ENCODE data around the gene AADACL2. TPM values are rescaled to one million over a fixed set of nuclear protein-coding genes. Genes with fewer than 3 reads are reported as not detected.

Gene AADACL2
- total RNA-seq, 1 experiment from 2014 or later, result not detected

- H3K27me3 Mint-ChIP-seq (ENCODE audit: insufficient read depth, unreplicated experiment), result no peaks in the 10 kb centered on the region
- ChIA-PET CTCF (no interaction called here), POLR2A (no interaction called here)
- H3K9me3 Mint-ChIP-seq (ENCODE audit: unreplicated experiment), result peaks cover 6% of the 10 kb centered on the region
- no peaks in the 10 kb centered on the region for H3K4me1 Mint-ChIP-seq (ENCODE audit: insufficient read depth, unreplicated experiment)
- no peak for DNase-seq (ENCODE audit: unreplicated experiment)
- no peak for TF ChIP-seq CTCF (IDR thresholded peaks at IDR 0.05; ENCODE audit: unreplicated experiment)
- no TSS peak for BruUV-seq (replicated peaks)
- no peaks in the 10 kb centered on the region for H3K36me3 Mint-ChIP-seq (ENCODE audit: insufficient read depth, unreplicated experiment)
- intact Hi-C loops (cut with micrococcal nuclease), result no loop called here
- H3K27ac Mint-ChIP-seq (ENCODE audit: low read depth, unreplicated experiment), result no peak overlapping the region
- no peak overlapping the region for H3K4me3 Mint-ChIP-seq (ENCODE audit: unreplicated experiment)
These were observed 10.1 kb downstream of the AADACL2 start for GRCh38 chr3:151743855-151744254.

GRCh38 chr3:151750181-151750580 is 16.5 kb downstream of the AADACL2 start:
- ChIA-PET CTCF (interaction anchor here (0.6 kb wide), 1 partner anchor 226 kb away, joined by 3 read pairs; no protein-coding TSS in a partner anchor), POLR2A (interaction anchor here (0.6 kb wide), 1 partner anchor 88 kb away, joined by 4 read pairs; no protein-coding TSS in a partner anchor)
- Mint-ChIP-seq H3K4me1 (ENCODE audit: insufficient read depth, unreplicated experiment) (peaks cover 15% of the 10 kb centered on the region), H3K27ac (ENCODE audit: low read depth, unreplicated experiment) (no peak overlapping the region), H3K27me3 (ENCODE audit: insufficient read depth, unreplicated experiment) (no peaks in the 10 kb centered on the region), H3K9me3 (ENCODE audit: unreplicated experiment) (peaks cover 13% of the 10 kb centered on the region), H3K36me3 (ENCODE audit: insufficient read depth, unreplicated experiment) (peaks cover 6% of the 10 kb centered on the region), H3K4me3 (ENCODE audit: unreplicated experiment) (no peak overlapping the region)
- BruUV-seq (replicated peaks), result no TSS peak
- DNase-seq (ENCODE audit: unreplicated experiment), result peak; percentile 40
- TF ChIP-seq CTCF (IDR thresholded peaks at IDR 0.05; ENCODE audit: unreplicated experiment), result no peak
- intact Hi-C loops (cut with micrococcal nuclease), result no loop called here

GRCh38 chr3:151750678-151751077 is 17.0 kb downstream of the AADACL2 start:
- no peak overlapping the region for H3K27ac Mint-ChIP-seq (ENCODE audit: low read depth, unreplicated experiment)
- no peak for TF ChIP-seq CTCF (IDR thresholded peaks at IDR 0.05; ENCODE audit: unreplicated experiment)

GRCh38 chr3:151751161-151751560 is 17.4 kb downstream of the AADACL2 start:
- peaks cover 13% of the 10 kb centered on the region for H3K9me3 Mint-ChIP-seq (ENCODE audit: unreplicated experiment)
- CTCF ChIA-PET, result no interaction called here
- intact Hi-C loops (cut with micrococcal nuclease), result no loop called here
- H3K27me3 Mint-ChIP-seq (ENCODE audit: insufficient read depth, unreplicated experiment), result no peaks in the 10 kb centered on the region
- POLR2A ChIA-PET, result interaction anchor here (0.7 to 1.0 kb wide), 2 partner anchors 13 to 86 kb away, joined by 3 to 4 read pairs; no protein-coding TSS in a partner anchor
- no peak overlapping the region for H3K27ac Mint-ChIP-seq (ENCODE audit: low read depth, unreplicated experiment)
- no TSS peak for BruUV-seq (replicated peaks)
- DNase-seq (ENCODE audit: unreplicated experiment), result peak; percentile 85
- no peak overlapping the region for H3K4me3 Mint-ChIP-seq (ENCODE audit: unreplicated experiment)
- peaks cover 6% of the 10 kb centered on the region for H3K36me3 Mint-ChIP-seq (ENCODE audit: insufficient read depth, unreplicated experiment)
- no peak for TF ChIP-seq CTCF (IDR thresholded peaks at IDR 0.05; ENCODE audit: unreplicated experiment)
- H3K4me1 Mint-ChIP-seq (ENCODE audit: insufficient read depth, unreplicated experiment), result peaks cover 15% of the 10 kb centered on the region

More at GRCh38 chr3:151750678-151751077, 17.0 kb downstream of the AADACL2 start:
- Mint-ChIP-seq H3K27me3 (ENCODE audit: insufficient read depth, unreplicated experiment) (no peaks in the 10 kb centered on the region), H3K4me3 (ENCODE audit: unreplicated experiment) (no peak overlapping the region), H3K4me1 (ENCODE audit: insufficient read depth, unreplicated experiment) (peaks cover 15% of the 10 kb centered on the region), H3K9me3 (ENCODE audit: unreplicated experiment) (peaks cover 13% of the 10 kb centered on the region), H3K36me3 (ENCODE audit: insufficient read depth, unreplicated experiment) (peaks cover 6% of the 10 kb centered on the region)
- DNase-seq (ENCODE audit: unreplicated experiment), result no peak
- POLR2A ChIA-PET, result interaction anchor here (0.6 to 1.0 kb wide), 3 partner anchors 12 to 88 kb away, joined by 3 to 4 read pairs (median 4); no protein-coding TSS in a partner anchor
- CTCF ChIA-PET, result interaction anchor here (0.6 kb wide), 1 partner anchor 226 kb away, joined by 3 read pairs; no protein-coding TSS in a partner anchor
- intact Hi-C loops (cut with micrococcal nuclease), result no loop called here
- no TSS peak for BruUV-seq (replicated peaks)

Measured in MCF 10A (cell line).